Stimulated activated CD4-positive, alpha-beta T cell treated with anti-CD3 and anti-CD28 coated beads, Interleukin-2, amount 100 ng/mL, for 48 hours (primary cell): Measurements from ENCODE around the gene LHX1.

Source experiments
- DNase-seq, 2 donors: peaks; one replicate each; pipeline ENCODE4 v3.0.0-alpha.2; 2020

LHX1 gene

GRCh38 chr17:36923814-36924221 lies 13.5 kb upstream of the LHX1 start:
- DNase-seq, result no peak

GRCh38 chr17:36926226-36926625 lies 11.0 kb upstream of the LHX1 start:
- no peak for DNase-seq

- no peak for DNase-seq
These were observed 10.6 kb upstream of the LHX1 start for GRCh38 chr17:36926701-36927100.

DNA sequence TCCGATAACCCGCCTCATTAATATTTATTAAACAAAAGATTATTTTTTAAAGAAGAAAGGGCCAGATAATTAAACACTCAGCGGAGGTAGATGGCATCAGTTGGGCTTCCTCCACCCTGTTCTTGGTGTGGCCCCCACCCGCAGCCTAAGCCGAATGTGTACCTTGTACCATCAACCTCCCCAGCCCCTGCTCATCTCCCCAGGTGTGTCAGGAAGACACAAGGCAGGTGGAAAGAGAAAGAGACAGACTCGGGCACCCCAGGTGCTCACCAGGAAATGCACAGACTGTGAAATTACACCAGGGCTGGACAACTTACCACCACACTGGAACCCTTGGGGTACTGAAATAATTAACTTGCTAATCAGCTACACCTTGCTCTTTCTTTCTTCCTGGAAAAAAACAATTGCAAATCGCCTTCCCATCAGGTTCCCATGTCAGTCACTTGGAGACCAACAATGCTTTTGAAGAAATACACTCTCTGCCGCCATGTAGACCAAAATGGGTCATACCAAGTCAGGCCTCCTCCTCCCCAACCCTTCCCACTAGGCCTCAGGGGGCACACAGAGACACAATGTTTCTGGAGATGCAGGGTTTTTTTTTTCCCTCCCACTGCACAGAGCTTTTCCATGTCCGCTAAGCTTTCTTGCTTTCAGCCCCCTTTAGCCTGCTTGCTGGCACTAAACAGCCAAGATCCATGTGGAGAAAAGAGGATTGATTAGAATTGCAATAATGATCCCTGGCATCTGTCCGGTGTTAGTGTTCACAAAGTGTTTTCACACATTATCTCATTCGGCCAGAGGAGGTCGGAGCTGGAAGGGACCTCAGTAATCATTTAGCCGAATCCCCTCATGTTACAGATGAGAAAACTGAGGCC lies 8.6 kb upstream of the LHX1 start:
- DNase-seq, result no peak

- no peak for DNase-seq
These were observed 7.3 kb upstream of the LHX1 start for GRCh38 chr17:36929851-36930582.

DNA sequence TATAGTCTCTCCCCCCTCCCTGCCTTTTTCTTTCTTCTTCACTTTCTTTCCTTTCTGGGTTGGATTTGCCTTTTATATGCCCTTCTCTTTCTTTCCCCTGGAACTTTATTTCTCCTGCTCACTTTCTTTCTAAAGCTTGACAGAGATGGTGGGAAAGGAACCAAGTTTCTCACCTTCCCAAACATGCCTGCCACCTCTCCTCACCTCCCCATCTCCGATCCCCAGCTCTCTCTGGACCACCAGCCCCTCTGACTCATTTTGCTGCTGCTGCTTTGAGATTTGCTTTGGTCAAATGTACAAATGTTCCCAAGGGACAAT lies 6.7 kb upstream of the LHX1 start:
- no peak for DNase-seq

GRCh38 chr17:36931096-36931696 lies 6.1 kb upstream of the LHX1 start:
- no peak for DNase-seq

DNA sequence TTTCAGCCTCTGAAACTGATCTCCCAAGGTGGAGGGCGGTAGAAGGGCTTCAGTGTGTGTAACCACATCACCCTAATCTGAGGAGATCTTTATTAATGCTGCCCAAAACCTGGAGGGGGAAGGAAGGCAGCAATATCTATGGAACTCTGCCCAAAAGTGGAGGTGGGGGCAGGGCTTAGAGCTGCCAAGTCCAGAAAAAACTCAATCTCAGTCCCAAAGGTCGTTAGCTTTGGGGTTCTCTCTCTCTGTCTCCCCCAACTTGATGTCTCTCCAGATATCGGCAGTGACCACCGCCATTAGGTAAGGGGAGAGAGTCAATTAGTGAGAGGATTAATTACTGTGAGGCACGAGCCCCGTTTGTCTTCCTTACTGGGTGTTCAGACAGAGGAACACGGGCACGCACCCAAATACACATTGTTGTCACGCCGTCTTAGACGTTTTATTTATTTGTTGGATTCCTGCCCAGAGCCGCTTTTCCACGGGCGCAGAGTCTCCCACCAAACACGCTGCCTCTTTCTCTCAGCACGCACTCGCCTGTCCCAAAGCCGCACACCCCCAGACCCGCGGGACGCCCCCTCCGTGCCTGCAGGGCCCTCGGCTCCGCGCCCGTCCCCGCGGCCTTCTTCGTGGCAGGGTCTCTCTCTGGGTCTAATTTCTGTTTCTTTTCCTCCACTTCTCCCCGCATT lies 5.4 kb upstream of the LHX1 start:
- DNase-seq, result no peak

DNA sequence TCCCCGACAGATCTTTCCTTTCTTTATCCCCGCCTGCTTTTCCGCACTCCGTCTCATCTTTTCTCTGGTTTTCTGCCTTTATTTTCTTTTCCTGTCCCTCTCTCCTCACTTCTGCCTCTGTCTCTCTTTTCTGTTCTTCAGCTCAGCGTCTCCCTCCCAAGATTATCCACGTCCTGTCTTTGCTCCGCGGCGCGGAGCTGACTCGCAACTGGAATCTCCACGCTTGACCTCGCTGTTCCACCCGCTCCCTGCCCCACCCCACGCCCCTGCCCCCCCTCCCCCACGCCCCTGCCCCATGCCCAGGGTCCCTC lies 4.9 kb upstream of the LHX1 start:
- DNase-seq, result no peak

GRCh38 chr17:36932694-36933511 lies 4.4 kb upstream of the LHX1 start:
- no peak for DNase-seq

DNA sequence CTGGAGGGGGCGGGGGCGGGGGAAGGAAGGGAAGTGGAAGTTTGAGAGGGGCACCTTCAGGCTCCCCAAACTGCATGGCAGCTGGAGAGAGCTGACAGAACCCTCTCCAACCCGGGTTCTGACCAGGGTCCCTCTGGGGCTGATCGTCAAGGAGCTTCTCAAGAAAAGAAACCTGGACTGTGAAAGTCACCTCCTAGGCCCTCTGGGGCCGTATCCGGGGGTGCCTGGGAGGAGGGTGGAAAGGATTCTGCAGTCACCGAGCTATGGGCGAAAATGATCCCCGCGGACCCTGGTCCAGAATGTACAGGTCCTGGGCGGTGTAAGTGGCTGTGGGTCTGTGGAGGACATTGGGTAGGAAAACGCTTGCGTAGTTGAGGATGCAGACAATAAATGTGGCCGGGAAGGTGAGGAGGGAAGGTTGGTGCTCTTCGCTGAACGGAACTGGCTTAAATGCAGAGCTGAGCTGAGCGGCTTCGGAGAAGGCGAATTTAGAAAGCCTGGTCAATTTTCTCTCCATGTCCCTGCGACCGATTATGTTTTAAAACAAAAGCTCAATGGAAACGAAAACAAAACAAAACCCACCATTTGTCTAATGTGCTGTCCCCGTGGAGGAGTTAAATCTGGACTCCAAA lies 3.6 kb upstream of the LHX1 start:
- no peak for DNase-seq

DNA sequence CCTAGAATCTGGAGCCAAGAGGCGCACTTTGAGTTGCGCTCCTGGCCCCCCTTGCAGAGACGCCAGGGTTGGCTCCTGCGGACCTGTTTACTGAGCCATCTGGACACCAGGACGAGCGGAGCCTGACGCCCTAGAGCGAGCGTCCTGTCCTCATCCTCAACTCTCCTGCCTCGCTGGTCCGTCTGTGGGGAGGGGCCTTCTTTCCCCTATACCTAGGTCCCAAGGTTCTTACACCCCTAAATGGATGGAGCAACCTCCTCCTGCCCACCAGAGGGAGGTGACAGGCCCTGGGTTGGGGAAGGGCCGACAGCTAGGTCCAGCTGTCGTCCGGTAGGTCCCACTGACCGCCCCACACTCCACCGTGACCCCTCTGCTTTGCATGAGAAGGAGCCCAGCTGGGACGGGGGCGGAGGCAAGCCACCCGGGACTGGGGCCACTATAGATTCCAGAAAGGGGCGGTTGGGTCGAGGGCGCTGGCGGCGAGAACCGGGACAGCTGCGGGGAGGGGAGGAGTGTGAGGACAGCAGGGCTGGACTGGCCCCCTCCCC lies 3.1 kb upstream of the LHX1 start:
- DNase-seq, result no peak

DNA sequence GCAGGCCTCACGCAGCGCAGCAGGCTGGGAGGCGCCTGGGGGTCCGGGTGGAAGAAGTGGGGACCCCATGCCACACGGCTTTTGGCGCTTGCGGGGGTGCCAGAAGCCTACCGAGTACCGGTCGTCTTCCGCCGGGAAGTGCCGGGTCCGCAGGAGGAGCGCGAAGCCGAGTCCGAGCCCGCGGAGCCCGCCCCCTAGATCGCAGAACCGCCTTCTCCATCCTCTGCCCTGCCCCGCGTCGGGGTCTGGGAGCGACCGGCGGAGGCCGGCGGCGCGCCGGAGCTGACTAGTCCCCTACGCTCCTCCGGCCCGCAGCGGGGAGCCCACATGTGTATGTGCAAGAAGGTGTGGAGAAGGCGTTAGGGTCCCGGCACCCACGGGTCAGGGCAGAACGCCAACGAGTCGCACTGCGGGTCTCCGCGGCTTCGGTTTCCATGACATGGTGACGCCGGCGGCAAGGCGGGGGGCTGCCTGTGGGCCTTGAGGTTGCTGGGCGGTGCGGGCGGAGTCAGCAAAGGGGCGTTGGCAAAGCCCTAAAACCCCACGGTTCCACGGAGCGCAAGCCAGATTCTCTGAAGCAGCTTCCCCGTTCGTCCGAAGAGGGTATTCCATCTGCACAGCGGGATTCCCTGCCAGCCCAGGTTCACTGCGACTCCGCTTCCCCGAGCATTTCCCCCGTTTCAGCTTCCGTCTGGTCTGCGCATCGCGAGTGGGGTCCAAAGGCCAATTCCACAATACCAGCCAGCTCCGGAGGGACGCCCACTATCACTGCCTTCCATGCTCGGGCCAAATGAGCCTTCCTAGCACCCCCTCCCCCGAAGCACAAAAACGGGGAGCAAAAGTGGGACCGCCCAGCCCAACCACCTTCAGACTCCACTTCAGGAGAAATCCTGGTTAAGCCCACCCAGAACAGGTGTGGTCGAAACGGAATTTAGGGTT lies 2.3 kb upstream of the LHX1 start:
- no peak for DNase-seq

- no peak for DNase-seq
These were observed 1.4 kb upstream of the LHX1 start for GRCh38 chr17:36935671-36936454.

- DNase-seq, result no peak
These were observed 747 bp upstream of the LHX1 start for GRCh38 chr17:36936455-36937000.

GRCh38 chr17:36937959-36938565 lies 787 bp downstream of the LHX1 start:
- DNase-seq, result no peak

- DNase-seq, result no peak
These were observed 1.3 kb downstream of the LHX1 start for GRCh38 chr17:36938566-36939051.

DNA sequence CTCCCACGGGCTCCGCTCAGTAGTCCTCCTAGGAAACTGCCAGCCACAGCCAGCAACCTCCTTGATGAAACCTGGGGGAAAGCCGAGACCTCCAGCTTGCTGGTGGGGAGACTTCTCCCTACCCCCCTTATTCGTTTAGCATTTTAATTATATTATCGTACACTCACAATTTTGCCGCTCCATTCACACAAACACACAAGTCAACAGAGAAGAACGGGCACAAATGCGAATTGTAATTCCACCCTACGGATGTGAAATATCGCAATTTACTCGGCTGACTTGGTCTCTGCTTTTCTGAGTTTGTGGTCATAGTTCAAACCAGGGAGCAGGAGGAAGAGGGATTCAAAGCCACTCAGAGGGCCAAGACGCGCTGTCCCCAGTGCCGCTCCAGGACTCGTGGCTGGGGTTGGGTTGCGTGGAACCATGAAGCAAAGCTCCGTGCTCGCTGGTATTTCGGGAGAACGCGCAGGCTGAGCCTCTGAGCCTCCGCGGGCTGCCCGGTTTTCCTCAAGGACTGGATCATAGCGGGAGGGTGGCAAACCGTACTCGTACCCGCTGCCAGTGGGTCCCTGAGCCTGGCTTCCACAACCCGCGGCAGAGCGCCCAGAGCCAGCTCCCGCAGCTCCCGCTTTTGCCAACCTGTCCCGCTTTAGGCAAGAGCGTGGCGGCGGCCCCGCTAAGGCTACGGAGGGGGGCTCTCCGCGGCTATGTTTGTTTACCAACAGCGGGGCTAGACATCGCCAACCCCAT lies 2.0 kb downstream of the LHX1 start:
- no peak for DNase-seq
